OCI-LY3 (cell line): ENCODE data around the gene TNS3.

ENCODE experiments used
- H2AFZ ChIP-seq: fragments of 200-600, 300-600 bp; shearing (Covaris generic); 2 replicates; pipeline ENCODE4 v1.6.0; 2014; ENCODE audit warnings: antibody characterized with exemption, low read depth, low read length
- H3K27ac ChIP-seq: fragments of 200-600, 300-600 bp; sonication (generic); 2 replicates; pipeline ENCODE4 v1.5.1; 2014; ENCODE audit warnings: mild to moderate bottlenecking, low read length, moderate library complexity, mixed read lengths
- H3K27me3 ChIP-seq: fragments of 200-600, 300-600 bp; sonication (generic); 2 replicates; pipeline ENCODE4 v1.6.1; 2014; ENCODE audit warnings: low read depth, low read length, mixed read lengths
- H3K36me3 ChIP-seq: fragments of 200-600, 300-600 bp; sonication (generic); replicated peaks from 2 replicates; pipeline ENCODE3; 2014; ENCODE audit warnings: low read depth, low read length, mixed read lengths
- H3K4me1 ChIP-seq: fragments of 300-600, 200-600 bp; sonication (generic); 2 replicates; pipeline ENCODE4 v1.6.1; 2014; ENCODE audit warnings: low read length, mixed read lengths
- H3K4me2 ChIP-seq: fragments of 200-600, 300-600 bp; sonication (generic); 2 replicates; pipeline ENCODE4 v1.6.1; 2014; ENCODE audit warnings: low read length, mixed read lengths
- H3K4me3 ChIP-seq: fragments of 300-600, 200-600 bp; sonication (generic); 2 replicates; pipeline ENCODE4 v1.5.1; 2014; ENCODE audit warnings: antibody characterized with exemption, mild to moderate bottlenecking, low read length, moderate library complexity
- H3K79me2 ChIP-seq: fragments of 300-600, 200-600 bp; shearing (Covaris generic); 2 replicates; pipeline ENCODE4 v1.6.1; 2014; ENCODE audit warnings: mild to moderate bottlenecking, low read length, mixed read lengths
- H3K9ac ChIP-seq: fragments of 300-600, 200-600 bp; shearing (Covaris generic); 2 replicates; pipeline ENCODE4 v1.6.0; 2014; ENCODE audit warnings: mild to moderate bottlenecking, low read length, moderate library complexity
- H3K9me3 ChIP-seq: fragments of 200-600, 300-600 bp; shearing (Covaris generic); 2 replicates; pipeline ENCODE4 v1.6.1; 2014; ENCODE audit warnings: low read length, mixed read lengths; ENCODE audit not compliant: insufficient read depth
- H4K20me1 ChIP-seq: fragments of 200-600, 300-600 bp; sonication (generic); 2 replicates; pipeline ENCODE4 v1.6.1; 2016; ENCODE audit warnings: low read length, mixed read lengths; ENCODE audit not compliant: insufficient read depth
- EZH2phosphoT487 ChIP-seq: fragments of 200-600 bp; shearing (Covaris generic); IDR thresholded peaks from 2 replicates; pipeline ENCODE4 v1.6.1; 2018; ENCODE audit warnings: antibody characterized with exemption, mixed run types, low read depth
- TF ChIP-seq, protein P1 (sequence below): fragments of 200-600, 300-600 bp; sonication (generic); IDR thresholded peaks from 2 replicates; pipeline ENCODE4 v1.5.1; 2014; ENCODE audit warnings: antibody characterized with exemption, low read length, low read depth

Gene TNS3

DNA sequence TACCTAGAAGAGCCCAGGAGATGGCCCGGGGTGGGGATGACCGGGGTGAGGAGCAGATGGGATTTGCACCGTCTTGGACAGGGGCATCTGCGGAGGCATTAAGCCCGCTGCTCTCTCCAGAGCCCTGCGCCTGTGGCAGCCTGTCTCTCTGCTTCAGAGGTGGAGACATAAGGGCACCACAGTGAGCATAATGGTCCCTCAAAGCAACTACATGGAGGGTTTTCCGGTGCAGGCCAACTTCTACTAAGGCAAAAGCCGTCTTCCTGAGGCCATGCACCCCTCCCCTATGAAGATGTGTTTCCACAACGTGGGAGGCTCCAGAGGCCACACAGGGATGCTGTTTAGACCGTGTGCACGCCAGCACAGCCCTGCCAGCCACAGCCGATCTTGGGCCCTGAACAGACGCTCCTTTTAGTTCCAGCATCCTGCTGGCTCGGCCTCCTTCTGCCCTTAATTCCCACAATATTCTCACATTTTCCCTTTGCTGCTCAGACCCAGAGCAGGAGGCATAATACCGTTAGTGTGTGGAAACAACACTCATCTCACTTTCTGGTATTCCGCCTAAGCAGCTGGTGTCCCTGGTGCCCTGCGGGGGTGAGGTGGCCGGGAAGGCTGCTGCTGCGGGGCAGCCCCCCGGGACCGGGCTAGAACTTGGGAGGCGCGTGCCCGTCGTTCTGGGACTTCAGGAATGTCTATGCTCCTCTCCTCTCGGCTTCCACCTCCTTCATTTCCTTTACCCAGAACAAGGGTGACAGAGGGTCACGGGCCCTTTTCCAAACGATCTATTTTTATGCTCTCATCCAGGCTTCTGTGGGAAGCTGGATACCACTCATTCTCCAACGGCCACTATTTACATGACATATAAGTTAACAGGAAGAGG lies 266.9 kb downstream of the TNS3 start:
- TF ChIP-seq EZH2phosphoT487 = no peak
- TF ChIP-seq, protein P1, sequence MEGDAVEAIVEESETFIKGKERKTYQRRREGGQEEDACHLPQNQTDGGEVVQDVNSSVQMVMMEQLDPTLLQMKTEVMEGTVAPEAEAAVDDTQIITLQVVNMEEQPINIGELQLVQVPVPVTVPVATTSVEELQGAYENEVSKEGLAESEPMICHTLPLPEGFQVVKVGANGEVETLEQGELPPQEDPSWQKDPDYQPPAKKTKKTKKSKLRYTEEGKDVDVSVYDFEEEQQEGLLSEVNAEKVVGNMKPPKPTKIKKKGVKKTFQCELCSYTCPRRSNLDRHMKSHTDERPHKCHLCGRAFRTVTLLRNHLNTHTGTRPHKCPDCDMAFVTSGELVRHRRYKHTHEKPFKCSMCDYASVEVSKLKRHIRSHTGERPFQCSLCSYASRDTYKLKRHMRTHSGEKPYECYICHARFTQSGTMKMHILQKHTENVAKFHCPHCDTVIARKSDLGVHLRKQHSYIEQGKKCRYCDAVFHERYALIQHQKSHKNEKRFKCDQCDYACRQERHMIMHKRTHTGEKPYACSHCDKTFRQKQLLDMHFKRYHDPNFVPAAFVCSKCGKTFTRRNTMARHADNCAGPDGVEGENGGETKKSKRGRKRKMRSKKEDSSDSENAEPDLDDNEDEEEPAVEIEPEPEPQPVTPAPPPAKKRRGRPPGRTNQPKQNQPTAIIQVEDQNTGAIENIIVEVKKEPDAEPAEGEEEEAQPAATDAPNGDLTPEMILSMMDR = no peak
- H3K4me2 ChIP-seq = no peak overlapping the region
- H3K79me2 ChIP-seq = no peaks in the 10 kb centered on the region
- H2AFZ ChIP-seq = no peak overlapping the region
- no peaks in the 10 kb centered on the region for H3K9me3 ChIP-seq
- no peak overlapping the region for H3K4me3 ChIP-seq
- H3K9ac ChIP-seq = no peak overlapping the region
- H4K20me1 ChIP-seq = no peaks in the 10 kb centered on the region
- H3K36me3 ChIP-seq = no peaks in the 10 kb centered on the region
- no peaks in the 10 kb centered on the region for H3K4me1 ChIP-seq
- H3K27me3 ChIP-seq = no peaks in the 10 kb centered on the region
- no peak overlapping the region for H3K27ac ChIP-seq

DNA sequence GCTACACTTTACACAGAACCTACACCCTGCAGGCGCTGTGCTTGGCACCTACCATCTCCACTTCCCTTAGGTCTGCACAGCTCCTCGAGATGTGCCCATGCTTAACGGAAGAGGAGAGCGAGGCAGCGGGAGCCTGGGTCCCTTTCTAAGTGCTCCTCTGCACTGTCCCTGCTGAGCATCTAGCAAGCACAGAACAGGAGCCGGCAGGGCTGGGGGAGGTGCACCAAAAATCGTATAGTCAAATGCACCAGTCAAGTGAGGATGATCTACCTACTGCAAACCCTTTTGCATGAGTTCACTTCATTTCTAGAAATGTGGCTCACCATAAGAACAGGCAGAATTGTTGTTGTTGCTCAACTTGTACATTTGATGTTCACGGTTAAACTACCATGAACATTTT lies 267.7 kb downstream of the TNS3 start:
- Histone ChIP-seq H3K27me3 (no peaks in the 10 kb centered on the region), H3K4me2 (no peak overlapping the region), H4K20me1 (no peaks in the 10 kb centered on the region), H3K27ac (no peak overlapping the region), H3K79me2 (no peaks in the 10 kb centered on the region), H3K36me3 (no peaks in the 10 kb centered on the region), H3K4me3 (no peak overlapping the region), H3K9me3 (no peaks in the 10 kb centered on the region), H2AFZ (no peak overlapping the region), H3K4me1 (no peaks in the 10 kb centered on the region), H3K9ac (no peak overlapping the region)
- TF ChIP-seq, protein P1 = no peak
- no peak for TF ChIP-seq EZH2phosphoT487

DNA sequence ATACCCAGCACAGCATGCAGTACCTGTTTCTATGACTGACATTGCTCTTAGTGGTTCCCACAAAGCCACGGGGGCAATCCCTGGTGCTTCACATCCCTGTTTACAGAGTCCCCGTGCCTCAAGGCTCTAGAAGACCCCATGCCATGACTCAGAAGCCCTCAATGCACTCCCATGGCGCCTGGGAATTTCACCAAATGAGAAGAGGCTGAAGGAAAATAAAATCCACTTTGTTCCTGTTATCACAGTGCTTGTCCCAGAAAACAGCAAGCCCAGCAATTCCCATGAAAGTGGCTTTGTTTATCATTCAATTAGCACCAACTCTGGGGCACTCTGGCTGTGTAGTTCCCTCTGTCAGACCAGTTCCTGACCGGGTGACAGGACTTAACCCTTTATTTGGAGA lies 268.3 kb downstream of the TNS3 start:
- no peak overlapping the region for H3K27ac ChIP-seq
- no peaks in the 10 kb centered on the region for H4K20me1 ChIP-seq
- H3K79me2 ChIP-seq = no peaks in the 10 kb centered on the region
- no peaks in the 10 kb centered on the region for H3K9me3 ChIP-seq
- H3K36me3 ChIP-seq = peaks cover 2% of the 10 kb centered on the region
- no peaks in the 10 kb centered on the region for H3K27me3 ChIP-seq
- no peak overlapping the region for H3K9ac ChIP-seq
- no peak overlapping the region for H2AFZ ChIP-seq
- no peak overlapping the region for H3K4me3 ChIP-seq
- no peaks in the 10 kb centered on the region for H3K4me1 ChIP-seq
- TF ChIP-seq, protein P1 = no peak
- TF ChIP-seq EZH2phosphoT487 = no peak
- H3K4me2 ChIP-seq = no peak overlapping the region

DNA sequence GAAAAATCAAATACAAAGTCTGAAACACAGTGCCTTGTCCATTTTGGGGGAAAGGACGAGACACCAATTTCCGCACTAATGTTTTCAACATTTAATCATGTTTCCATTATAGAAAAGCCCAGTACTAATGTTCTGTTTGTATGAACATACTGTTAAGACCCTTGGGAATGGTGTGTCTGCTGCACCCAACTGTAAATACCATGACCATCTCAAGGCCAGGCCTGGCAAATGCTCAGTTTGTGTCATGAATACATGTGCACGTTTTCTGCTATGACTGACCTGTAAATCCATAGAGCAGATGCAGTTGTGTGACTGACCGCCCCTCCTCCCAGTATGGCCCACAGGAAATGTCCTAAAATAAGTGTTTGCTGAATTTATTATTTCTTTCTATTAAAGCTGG lies 270.0 kb downstream of the TNS3 start:
- no peak overlapping the region for H3K9ac ChIP-seq
- no peak overlapping the region for H2AFZ ChIP-seq
- H3K4me1 ChIP-seq = no peaks in the 10 kb centered on the region
- TF ChIP-seq, protein P1 = no peak
- no peaks in the 10 kb centered on the region for H3K27me3 ChIP-seq
- no peaks in the 10 kb centered on the region for H3K9me3 ChIP-seq
- peaks cover 2% of the 10 kb centered on the region for H3K36me3 ChIP-seq
- H4K20me1 ChIP-seq = no peaks in the 10 kb centered on the region
- no peaks in the 10 kb centered on the region for H3K79me2 ChIP-seq
- H3K4me2 ChIP-seq = no peak overlapping the region
- H3K27ac ChIP-seq = no peak overlapping the region
- no peak overlapping the region for H3K4me3 ChIP-seq
